ENCODE data around the gene CCT4.
"Not testable (repeated sequence)": the region's sequence is repeated elsewhere in the genome, so short reads cannot be mapped to it uniquely, and the experiment has no call there.

Gene CCT4, protein sequence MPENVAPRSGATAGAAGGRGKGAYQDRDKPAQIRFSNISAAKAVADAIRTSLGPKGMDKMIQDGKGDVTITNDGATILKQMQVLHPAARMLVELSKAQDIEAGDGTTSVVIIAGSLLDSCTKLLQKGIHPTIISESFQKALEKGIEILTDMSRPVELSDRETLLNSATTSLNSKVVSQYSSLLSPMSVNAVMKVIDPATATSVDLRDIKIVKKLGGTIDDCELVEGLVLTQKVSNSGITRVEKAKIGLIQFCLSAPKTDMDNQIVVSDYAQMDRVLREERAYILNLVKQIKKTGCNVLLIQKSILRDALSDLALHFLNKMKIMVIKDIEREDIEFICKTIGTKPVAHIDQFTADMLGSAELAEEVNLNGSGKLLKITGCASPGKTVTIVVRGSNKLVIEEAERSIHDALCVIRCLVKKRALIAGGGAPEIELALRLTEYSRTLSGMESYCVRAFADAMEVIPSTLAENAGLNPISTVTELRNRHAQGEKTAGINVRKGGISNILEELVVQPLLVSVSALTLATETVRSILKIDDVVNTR

DNA sequence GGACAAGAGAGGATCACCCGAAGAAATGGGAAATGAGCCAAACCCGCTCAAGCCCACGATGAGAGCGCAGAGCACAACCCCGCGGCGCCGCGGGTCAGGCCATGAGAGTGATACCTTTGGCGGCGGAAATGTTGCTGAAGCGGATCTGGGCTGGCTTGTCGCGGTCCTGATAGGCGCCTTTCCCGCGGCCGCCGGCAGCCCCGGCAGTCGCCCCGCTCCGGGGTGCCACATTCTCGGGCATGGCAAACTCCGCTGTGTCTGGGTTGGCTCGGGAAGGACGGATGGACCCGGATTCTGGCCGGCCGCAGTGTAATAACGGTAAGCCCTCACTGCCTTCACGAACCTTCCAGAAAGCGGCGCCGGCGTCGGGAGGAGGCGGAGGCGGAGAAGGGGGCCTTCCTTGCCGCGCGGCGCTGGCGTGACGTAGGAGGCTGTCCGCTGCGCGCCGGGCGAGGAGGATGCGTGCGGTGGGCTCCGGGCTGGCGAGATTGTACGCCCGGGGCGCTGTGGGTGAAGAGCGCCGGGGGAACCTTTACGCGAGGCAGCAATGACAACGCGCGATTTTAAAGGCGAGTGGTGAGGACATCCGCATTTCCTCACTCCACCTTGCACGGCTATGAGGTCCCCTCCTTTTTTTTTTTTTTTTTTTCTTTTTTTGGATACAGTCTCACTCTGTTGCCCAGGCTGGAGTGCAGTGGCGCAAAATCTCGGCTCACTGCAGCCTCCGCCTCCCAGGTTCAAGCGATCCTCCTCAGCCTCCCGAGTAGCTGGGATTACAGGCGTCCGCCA, at the start of gene CCT4:
Gene CCT4 (minus strand): TSS at position 390 of the 789 bp plus-strand sequence. CDS start 149 bp downstream, at position 241.
- DNase-seq, result peak; percentile 93

DNA sequence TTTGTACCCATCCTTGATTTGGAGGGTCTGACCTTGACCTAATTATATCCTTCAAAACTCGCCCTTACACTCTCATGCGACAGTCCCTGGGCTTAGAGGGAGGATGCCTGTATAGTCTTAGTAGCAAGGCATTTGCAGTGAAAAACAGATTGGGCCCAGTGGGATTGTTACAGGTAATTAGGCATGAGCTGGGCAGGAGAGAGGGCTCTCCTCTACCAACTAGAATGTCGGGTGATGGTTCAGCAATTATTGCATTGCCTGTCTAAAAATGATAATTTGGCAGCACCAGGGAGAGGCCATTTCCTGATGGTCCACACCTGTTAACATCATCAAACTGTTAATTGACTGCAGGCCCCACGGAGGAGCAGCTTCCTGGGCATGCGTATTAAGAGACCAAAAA, 49.4 kb upstream of the CCT4 start:
- no peak for DNase-seq

GRCh38 chr2:61937098-61937497, 48.6 kb upstream of the CCT4 start:
- DNase-seq, result no peak

GRCh38 chr2:61928826-61929461, 40.5 kb upstream of the CCT4 start:
- DNase-seq, result no peak

- DNase-seq, result no peak
Measured at GRCh38 chr2:61926531-61927477, 38.3 kb upstream of the CCT4 start.

GRCh38 chr2:61924895-61925663, 36.6 kb upstream of the CCT4 start:
- no peak for DNase-seq

GRCh38 chr2:61922714-61923113, 34.3 kb upstream of the CCT4 start:
- no peak for DNase-seq

DNA sequence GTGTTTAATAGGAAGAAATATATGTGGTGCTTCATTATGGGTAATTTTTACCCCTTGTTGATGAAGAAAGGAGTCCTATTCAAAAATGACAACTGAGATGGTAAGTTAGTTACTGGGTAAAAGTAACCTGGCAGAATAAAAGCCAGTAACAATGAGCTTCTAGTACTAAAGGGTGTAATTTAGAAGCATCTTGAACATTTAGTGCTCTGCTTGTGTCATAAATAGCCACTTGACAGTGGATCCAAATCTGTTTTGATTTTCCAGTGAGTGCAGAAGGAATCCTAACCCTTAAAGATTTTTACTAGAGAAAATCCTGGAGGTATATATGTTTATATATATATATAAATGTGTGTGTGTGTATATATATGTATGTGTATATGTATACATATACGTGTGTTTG, 32.1 kb upstream of the CCT4 start:
- no peak for DNase-seq

DNA sequence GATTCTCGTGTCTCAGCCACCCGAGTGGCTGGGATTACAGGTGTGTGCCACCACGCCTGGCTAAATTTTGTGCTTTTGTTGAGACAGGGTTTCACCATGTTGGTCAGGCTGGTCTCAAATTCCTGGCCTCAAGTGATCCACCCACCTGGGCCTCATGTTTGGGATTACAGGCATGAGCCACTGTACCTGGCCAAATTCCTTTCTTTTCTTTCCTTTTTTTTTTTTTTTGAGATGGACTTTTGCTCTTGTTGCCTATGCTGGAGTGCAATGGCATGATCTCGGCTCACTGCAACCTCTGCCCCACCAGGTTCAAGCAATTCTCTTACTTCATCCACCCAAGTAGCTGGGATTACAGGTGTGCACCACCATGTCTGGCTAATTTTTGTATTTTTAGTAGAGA, 26.3 kb upstream of the CCT4 start:
- not testable (repeated sequence) for DNase-seq

DNA sequence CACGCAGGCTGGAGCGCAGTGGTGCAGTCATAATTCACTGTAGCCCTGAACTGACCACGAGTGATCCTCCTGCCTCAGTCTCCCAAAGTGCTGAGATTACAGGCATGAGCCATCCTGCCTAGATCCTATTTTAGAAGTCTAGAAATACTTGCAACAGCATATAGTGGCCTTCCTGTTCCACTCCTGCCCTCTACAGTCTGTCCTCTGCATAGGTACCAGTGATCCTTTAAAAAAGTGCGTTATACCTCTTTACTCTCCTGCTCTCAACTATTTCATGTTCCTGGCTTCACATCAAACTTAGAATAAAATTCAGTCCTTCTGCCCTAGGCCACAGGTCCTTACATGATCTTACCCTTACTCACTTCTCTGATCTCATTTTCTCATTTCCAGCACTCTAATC, 23.1 kb upstream of the CCT4 start:
- no peak for DNase-seq

GRCh38 chr2:61910603-61911002, 22.1 kb upstream of the CCT4 start:
- no peak for DNase-seq

- no peak for DNase-seq
Measured at GRCh38 chr2:61909116-61909515, 20.7 kb upstream of the CCT4 start.

DNA sequence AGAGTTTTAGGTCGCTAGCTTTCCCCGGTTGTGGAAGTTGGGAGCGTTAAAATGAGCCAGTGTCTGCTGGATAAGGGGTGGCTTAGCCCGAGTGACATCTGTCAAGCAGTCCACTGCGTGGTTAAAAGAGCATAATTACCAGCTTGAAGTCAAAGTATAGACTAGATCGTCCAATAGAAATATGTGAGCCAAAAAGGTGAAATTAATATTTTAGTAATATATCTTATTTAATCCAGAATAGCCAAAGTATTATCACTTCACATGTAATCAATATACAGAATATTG, 17.7 kb upstream of the CCT4 start:
- no peak for DNase-seq

DNA sequence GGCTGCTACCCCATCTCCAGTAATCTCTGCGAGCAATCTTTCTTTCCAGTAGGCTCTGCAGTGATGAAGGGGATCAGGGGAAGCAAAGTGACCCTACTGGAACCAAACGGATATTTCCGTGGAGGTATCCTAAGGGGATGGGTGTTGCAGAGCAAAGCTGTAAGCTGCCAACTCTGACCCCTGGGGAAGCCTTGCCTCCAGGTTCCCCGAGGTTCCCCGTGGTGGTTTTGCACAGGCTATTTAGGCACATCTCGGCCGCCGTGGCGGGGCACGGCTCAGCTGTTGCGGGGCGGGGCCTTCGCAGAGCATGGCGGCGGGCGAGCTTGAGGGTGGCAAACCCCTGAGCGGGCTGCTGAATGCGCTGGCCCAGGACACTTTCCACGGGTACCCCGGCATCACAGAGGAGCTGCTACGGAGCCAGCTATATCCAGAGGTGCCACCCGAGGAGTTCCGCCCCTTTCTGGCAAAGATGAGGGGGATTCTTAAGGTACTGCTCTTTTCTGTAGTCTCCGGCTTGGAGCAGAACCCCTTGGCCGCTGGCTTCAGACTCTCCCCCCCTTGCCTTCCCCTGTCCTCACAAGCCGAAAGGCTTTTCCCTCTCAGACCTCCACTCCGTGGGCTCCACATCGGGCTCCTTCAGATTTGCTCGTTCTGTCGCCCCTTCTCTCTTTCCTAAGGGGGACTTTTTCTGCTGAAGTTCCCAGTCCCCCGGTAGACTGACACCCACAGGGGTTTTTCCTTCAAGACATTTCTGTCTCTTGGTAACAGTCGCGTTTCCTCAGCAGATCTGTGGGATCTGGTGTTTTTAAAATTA, 17.1 kb upstream of the CCT4 start, which contains the start of gene COMMD1:
Gene COMMD1 (plus strand): TSS at position 303 of the 814 bp plus-strand sequence. CDS start 5 bp downstream, at position 308.
- peak; percentile 85 for DNase-seq

- DNase-seq, result no peak
Measured at GRCh38 chr2:61900281-61900680, 11.8 kb upstream of the CCT4 start.

GRCh38 chr2:61898810-61899209, 10.4 kb upstream of the CCT4 start:
- no peak for DNase-seq

- DNase-seq, result peak; percentile 36
Measured at GRCh38 chr2:61887717-61888266, 664 bp downstream of the CCT4 start.

DNA sequence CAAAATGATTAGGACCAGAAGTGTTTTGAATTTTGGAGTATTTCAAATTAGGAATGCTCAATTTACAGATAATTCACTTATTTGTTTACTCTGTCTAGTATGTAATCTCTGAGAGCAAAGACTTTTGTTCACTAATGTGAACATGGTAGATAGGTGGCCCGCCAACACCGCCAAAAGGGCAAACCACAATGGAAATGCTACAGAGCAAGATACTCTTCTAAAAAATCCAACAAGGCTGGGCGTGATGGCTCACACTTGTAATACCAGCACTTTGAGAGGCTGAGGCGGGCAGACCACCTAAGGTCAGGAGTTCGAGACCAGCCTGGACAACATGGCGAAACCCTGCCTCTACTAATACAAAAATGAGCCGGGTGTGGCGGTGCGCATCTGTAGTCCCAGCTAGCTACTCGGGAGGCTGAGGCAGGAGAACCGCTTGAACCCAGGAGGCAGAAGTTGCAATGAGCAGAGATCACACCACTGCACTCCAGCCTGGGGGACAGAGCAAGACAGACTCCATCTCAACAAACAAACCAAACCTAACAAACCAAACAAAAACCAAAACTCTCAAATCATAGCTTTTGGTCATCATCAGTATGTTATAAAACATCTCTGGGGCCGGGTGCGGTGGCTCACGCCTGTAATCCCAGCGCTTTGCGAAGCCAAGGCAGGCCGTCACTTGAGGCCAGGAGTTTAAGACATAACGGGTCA, 2.4 kb downstream of the CCT4 start:
- DNase-seq, result no peak

- DNase-seq, result no peak
Measured at GRCh38 chr2:61882850-61883249, 5.6 kb downstream of the CCT4 start.

GRCh38 chr2:61879351-61879750, 9.1 kb downstream of the CCT4 start:
- DNase-seq, result not testable (repeated sequence)

All from femur (tissue), 1 donor.